Peyer's patch (tissue), 4 donors: Measurements from ENCODE around the gene TRDN.

Experiments used
- CTCF ChIP-seq, 6 experiments: fragments of 450-650 bp in 4 of 6; fragments of 200-600 bp in 2 of 6; sonication (generic) in 1 of 6; IDR thresholded peaks; one replicate each; pipeline ENCODE4 v1.5.1; 2017 to 2019; ENCODE audit warnings: antibody characterized with exemption in 6 of 6, mild to moderate bottlenecking in 3 of 6, moderate library complexity in 1 of 6
- POLR2A ChIP-seq, 2 donors: fragments of 450-650 bp; IDR thresholded peaks; one replicate each; pipeline ENCODE4 v1.5.1; 2017; ENCODE audit warnings: antibody characterized with exemption in 2 of 2, mild to moderate bottlenecking in 2 of 2, moderate library complexity in 2 of 2

GRCh38 chr6:123223461-123223860 is 413.3 kb downstream of the TRDN start:
- TF ChIP-seq CTCF (IDR thresholded peaks at IDR 0.05) (no peak), POLR2A (IDR thresholded peaks at IDR 0.05) (no peak)
